A549 treated with GW870086 at 1 μM for 4 hours (cell line): ENCODE results near the gene MPPE1. TPM values are rescaled to one million over a fixed set of nuclear protein-coding genes. Genes with fewer than 3 reads are reported as not detected.

Source experiments
- total RNA-seq: library from RNA; stranded (reverse); fragments of 200-300 nt; extraction: Qiagen RNA extraction; gene quantifications from 5 replicates; pipeline ENCODE4 v1.2.3, GENCODE V29; 2022; ENCODE audit warnings: low read depth

The MPPE1 gene
- 17.2 to 21.9 TPM (median 19.0 TPM) in 5 replicates for total RNA-seq

GRCh38 chr18:11908182-11909060 lies at the start of gene MPPE1:
MPPE1 (minus strand) TSS chr18:11908317; CDS start chr18:11897264, 11,053 bp downstream.

GRCh38 chr18:11851146-11851805 lies 56.8 kb downstream of the MPPE1 start, which contains the start of gene CHMP1B:
CHMP1B (plus strand) TSS chr18:11851413; CDS start chr18:11851512, 99 bp downstream.

Other genes with a start within 250 kb of the MPPE1 start
- 5.1 to 8.0 TPM (median 6.4 TPM) in 5 replicates for gene GNAL, start 219.1 kb downstream of the MPPE1 start, total RNA-seq
- 38.1 to 43.9 TPM (median 40.9 TPM) in 5 replicates for gene CHMP1B, start 56.9 kb downstream of the MPPE1 start, total RNA-seq
- 57.0 to 81.0 TPM (median 76.4 TPM) in 5 replicates for gene IMPA2, start 73.2 kb upstream of the MPPE1 start, total RNA-seq
- gene ANKRD62, start 185.5 kb upstream of the MPPE1 start, total RNA-seq = not detected in 5 replicates